Testis (tissue), 2 donors: ENCODE measurements around the gene MIPEP.

Source experiments
- CTCF ChIP-seq, 3 experiments: fragments of 450-650 bp in 2 of 3; fragments of 200-600 bp in 1 of 3; sonication (generic) in 1 of 3; IDR thresholded peaks; one replicate each; pipeline ENCODE4 v1.5.1; 2016 to 2019; ENCODE audit warnings: antibody characterized with exemption in 3 of 3, mild to moderate bottlenecking in 2 of 3, moderate library complexity in 1 of 3
- POLR2A ChIP-seq: fragments of 450-650 bp; IDR thresholded peaks from one replicate; pipeline ENCODE4 v1.6.1; 2017; ENCODE audit warnings: antibody characterized with exemption, mild to moderate bottlenecking, moderate library complexity

GRCh38 chr13:23789576-23790346 is 99.4 kb downstream of the MIPEP start:
- TF ChIP-seq CTCF (IDR thresholded peaks at IDR 0.05) = no peak
- TF ChIP-seq POLR2A = no peak
